Panc1 (cell line): ENCODE measurements around the gene BRD1. TPM values are rescaled to one million over a fixed set of nuclear protein-coding genes. Genes with fewer than 3 reads are reported as not detected.

ENCODE experiments used
- ATAC-seq: fragments of 200-7000 bp; cut with Tn5 transposase; 2 replicates; pipeline ENCODE4 v1.9.1; 2020; ENCODE audit warnings: mild to moderate bottlenecking, moderate library complexity
- BruUV-seq: library from RNA; stranded (reverse); fragments of 400-500 nt; replicated peaks from 2 replicates; lab custom pipeline; 2021; lab: Mats Ljungman, UMichigan
- CTCF ChIA-PET: fragments of 300-600 bp; sonication (Branson Sonifier 250); formaldehyde crosslinking; loops from one replicate; lab custom pipeline; 2022; ENCODE audit warnings: antibody characterized with exemption; lab: Charles Lee
- POLR2A ChIA-PET: fragments of 300-600 bp; sonication (Branson Sonifier 250); formaldehyde crosslinking; loops from one replicate; lab custom pipeline; 2022; ENCODE audit warnings: antibody characterized with exemption; lab: Charles Lee
- DNase-seq: peaks from one replicate; pipeline ENCODE4 v3.0.0-alpha.2; 2010; ENCODE audit warnings: low read depth, low spot score
- H3K27ac ChIP-seq: 2 replicates; pipeline ENCODE4 v1.5.1; 2011; ENCODE audit warnings: mild to moderate bottlenecking, low read length, inconsistent platforms
- H3K27me3 ChIP-seq: fragments of 200-500 bp; sonication (Bioruptor generic); 2 replicates; pipeline ENCODE4 v1.6.0; 2014; ENCODE audit warnings: low read length, inconsistent platforms; ENCODE audit not compliant: control insufficient read depth, insufficient read depth
- H3K36me3 ChIP-seq: fragments of 200-500 bp; sonication (Bioruptor generic); 2 replicates; pipeline ENCODE4 v1.5.1; 2014; ENCODE audit warnings: inconsistent platforms, mild to moderate bottlenecking, low read length, moderate library complexity; ENCODE audit not compliant: control insufficient read depth, insufficient read depth
- H3K4me1 ChIP-seq: 2 replicates; pipeline ENCODE4 v1.5.1; 2011; ENCODE audit warnings: inconsistent platforms, mild to moderate bottlenecking, low read length, moderate library complexity; ENCODE audit not compliant: control insufficient read depth, insufficient read depth
- H3K4me3 ChIP-seq, 2 experiments: 2 replicates each; pipeline ENCODE4 v1.5.1; 2011 to 2012; ENCODE audit warnings: low read depth in 2 of 2, low read length in 2 of 2, mild to moderate bottlenecking in 2 of 2, inconsistent platforms in 1 of 2, moderate library complexity in 1 of 2
- H3K9me3 ChIP-seq: fragments of 200-500 bp; sonication (Bioruptor generic); 2 replicates; pipeline ENCODE4 v1.5.1; 2014; ENCODE audit warnings: low read depth, mild to moderate bottlenecking, inconsistent platforms, low read length, moderate library complexity; ENCODE audit not compliant: control insufficient read depth, insufficient read depth
- CTCF ChIP-seq: fragments of 450-650 bp; IDR thresholded peaks from 2 replicates; pipeline ENCODE4 v1.5.1; 2017; ENCODE audit warnings: mild to moderate bottlenecking
- POLR2AphosphoS5 ChIP-seq: IDR thresholded peaks from 2 replicates; pipeline ENCODE4 v1.6.1; 2012; ENCODE audit warnings: mild to moderate bottlenecking, low read depth, low read length, moderate library complexity
- REST ChIP-seq, 2 experiments: IDR thresholded peaks; 2 replicates each; pipeline ENCODE4 v1.6.1; 2011 to 2012; ENCODE audit warnings: low read depth in 2 of 2, control low read depth in 1 of 2, low read length in 1 of 2, mild to moderate bottlenecking in 1 of 2, moderate library complexity in 1 of 2; ENCODE audit not compliant: insufficient read depth in 1 of 2
- SIN3A ChIP-seq: IDR thresholded peaks from 2 replicates; pipeline ENCODE4 v1.6.1; 2012; ENCODE audit warnings: low read depth, mild to moderate bottlenecking, low read length, moderate library complexity, borderline replicate concordance; ENCODE audit not compliant: insufficient read depth
- TCF7L2 ChIP-seq: IDR thresholded peaks from 2 replicates; pipeline ENCODE4 v1.6.1; 2011; ENCODE audit warnings: mild to moderate bottlenecking, low read depth, low read length, inconsistent platforms
- in situ Hi-C: cut with HindIII; loops from 2 replicates; pipeline ENCODE4 v1.10.0; 2016; ENCODE audit warnings: low sequenced_read_pairs, low pct_unique_long_range_greater_than_20kb
- intact Hi-C: fragments of 100-400 bp; cut with micrococcal nuclease; formaldehyde crosslinking; loops from one replicate; pipeline ENCODE4 v1.10.0; 2022; ENCODE audit not compliant: unreplicated experiment
- total RNA-seq: library from RNA; stranded (reverse); gene quantifications from one replicate; pipeline ENCODE4 v1.2.1, GENCODE V29; 2021; ENCODE audit not compliant: unreplicated experiment

BRD1 gene
- total RNA-seq, 1 experiment from 2014 or later = 24.0 TPM

DNA sequence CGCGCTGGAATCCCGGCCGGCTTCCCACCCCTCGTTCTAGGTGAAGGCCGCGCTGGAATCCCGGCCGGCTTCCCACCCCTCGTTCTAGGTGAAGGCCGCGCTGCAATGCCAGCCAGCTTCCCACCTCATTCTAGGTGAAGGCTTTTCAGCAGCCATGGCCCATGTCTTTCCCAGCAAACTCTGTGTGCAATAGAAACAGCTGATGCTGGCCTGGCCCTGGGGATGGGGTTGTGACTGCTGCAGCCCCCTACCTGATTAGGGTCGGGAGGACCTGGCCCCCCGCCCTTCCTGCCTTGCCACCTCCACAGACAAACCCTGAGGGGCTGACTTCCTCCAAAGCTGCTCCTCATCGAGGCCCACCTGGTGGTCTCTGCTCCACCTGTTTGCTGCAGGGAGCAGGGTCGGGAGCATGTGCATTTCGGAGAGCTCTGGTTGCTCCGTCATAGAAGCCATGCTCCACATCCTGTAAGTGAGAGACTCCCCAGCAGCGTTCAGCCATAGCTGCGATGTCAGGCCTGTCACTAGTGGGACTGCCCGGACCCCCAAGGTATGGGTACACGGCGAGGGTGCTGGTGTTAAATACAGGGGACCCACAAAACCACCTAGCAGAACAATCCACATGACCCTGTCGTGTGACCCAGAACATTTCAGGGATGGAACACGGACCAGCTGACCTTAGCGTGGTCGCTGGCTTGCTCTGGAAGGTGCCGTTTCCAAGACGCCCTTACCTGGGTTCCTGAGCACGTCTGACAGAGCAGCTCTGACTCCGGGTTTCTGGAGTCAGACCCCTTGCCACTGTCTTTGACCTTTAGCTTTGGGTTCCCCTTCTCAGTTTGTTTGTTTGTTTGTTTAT is 29.3 kb upstream of the BRD1 start:
- peaks cover 5% of the 10 kb centered on the region; the same call in 1 of the 2 replicates for H3K36me3 ChIP-seq
- no peaks in the 10 kb centered on the region for H3K9me3 ChIP-seq
- in situ Hi-C loops = no loop called here
- DNase-seq = no peak
- ChIA-PET CTCF (no interaction called here), POLR2A (no interaction called here)
- intact Hi-C loops = no loop called here
- no peak for ATAC-seq
- TF ChIP-seq POLR2AphosphoS5 = no peak
- no peak for TF ChIP-seq SIN3A
- no peak for TF ChIP-seq TCF7L2
- TF ChIP-seq REST (IDR thresholded peaks at IDR 0.05; ENCODE audit: insufficient read depth in 1 of 2, low read depth in 2 of 2, low read length in 1 of 2) = no peak
- TF ChIP-seq CTCF = no peak
- H3K27me3 ChIP-seq = no peaks in the 10 kb centered on the region
- peaks cover 26% of the 10 kb centered on the region for H3K4me1 ChIP-seq
- no peak overlapping the region for H3K27ac ChIP-seq
- no TSS peak for BruUV-seq
- H3K4me3 ChIP-seq = no peak overlapping the region

DNA sequence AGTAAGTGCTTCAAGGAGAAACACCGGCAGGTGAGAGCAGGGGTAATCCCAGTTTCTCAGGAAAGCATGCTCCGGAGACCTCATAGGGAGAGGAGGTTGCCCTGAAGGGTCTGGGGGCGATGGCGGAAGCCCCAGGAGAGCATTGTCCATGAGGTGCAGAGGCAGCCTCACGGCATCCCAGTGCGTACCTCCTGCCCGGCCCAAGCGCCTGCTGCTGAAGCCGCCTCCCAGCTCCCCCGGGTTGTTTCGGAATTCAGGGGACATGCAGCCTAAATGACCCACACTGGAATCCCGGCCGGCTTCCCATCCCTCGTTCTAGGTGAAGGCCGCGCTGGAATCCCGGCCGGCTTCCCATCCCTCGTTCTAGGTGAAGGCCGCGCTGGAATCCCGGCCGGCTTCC is 28.7 kb upstream of the BRD1 start:
- peaks cover 23% of the 10 kb centered on the region for H3K4me1 ChIP-seq
- H3K9me3 ChIP-seq = no peaks in the 10 kb centered on the region
- H3K27ac ChIP-seq = no peak overlapping the region
- POLR2A ChIA-PET = no interaction called here
- no peaks in the 10 kb centered on the region for H3K27me3 ChIP-seq
- no peak for TF ChIP-seq CTCF
- TF ChIP-seq SIN3A = no peak
- TF ChIP-seq POLR2AphosphoS5 = no peak
- TF ChIP-seq TCF7L2 = no peak
- no peak for TF ChIP-seq REST (IDR thresholded peaks at IDR 0.05; ENCODE audit: insufficient read depth in 1 of 2, low read depth in 2 of 2, low read length in 1 of 2)
- intact Hi-C loops (no loop called here), in situ Hi-C loops (no loop called here)
- BruUV-seq = no TSS peak
- CTCF ChIA-PET = no interaction called here
- H3K4me3 ChIP-seq = no peak overlapping the region
- H3K36me3 ChIP-seq = peaks cover 5% of the 10 kb centered on the region; the same call in 1 of the 2 replicates
- no peak for DNase-seq
- no peak for ATAC-seq
